ENCODE measurements around the gene GDPD4.

GRCh38 chr11:77252555-77253270 lies 48.8 kb downstream of the GDPD4 start:
- no peak for TF ChIP-seq POLR2A (IDR thresholded peaks at IDR 0.05; ENCODE audit: low read length)
- TF ChIP-seq GATA1 (IDR thresholded peaks at IDR 0.05; ENCODE audit: low read depth, low read length) = no peak

Measured in erythroblast (primary cell).